Measurements from ENCODE around the gene NTF3.

DNA sequence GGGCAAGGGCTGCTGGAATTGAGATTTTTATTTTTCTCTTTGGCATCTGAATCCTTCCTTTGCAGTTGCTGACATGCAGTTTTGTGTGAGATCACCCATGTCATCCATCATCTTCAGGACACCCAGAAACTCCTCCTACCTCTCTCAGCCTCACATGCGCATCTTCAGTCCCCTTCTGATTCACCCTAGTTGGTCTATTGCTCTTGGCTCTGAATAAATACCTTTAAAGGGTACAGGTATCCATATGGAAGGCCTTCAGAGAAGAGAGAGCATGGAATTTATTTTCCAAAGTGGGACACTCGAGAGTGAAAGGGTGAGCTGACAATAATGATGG is 41.8 kb downstream of the NTF3 start:
- TF ChIP-seq, protein P1, sequence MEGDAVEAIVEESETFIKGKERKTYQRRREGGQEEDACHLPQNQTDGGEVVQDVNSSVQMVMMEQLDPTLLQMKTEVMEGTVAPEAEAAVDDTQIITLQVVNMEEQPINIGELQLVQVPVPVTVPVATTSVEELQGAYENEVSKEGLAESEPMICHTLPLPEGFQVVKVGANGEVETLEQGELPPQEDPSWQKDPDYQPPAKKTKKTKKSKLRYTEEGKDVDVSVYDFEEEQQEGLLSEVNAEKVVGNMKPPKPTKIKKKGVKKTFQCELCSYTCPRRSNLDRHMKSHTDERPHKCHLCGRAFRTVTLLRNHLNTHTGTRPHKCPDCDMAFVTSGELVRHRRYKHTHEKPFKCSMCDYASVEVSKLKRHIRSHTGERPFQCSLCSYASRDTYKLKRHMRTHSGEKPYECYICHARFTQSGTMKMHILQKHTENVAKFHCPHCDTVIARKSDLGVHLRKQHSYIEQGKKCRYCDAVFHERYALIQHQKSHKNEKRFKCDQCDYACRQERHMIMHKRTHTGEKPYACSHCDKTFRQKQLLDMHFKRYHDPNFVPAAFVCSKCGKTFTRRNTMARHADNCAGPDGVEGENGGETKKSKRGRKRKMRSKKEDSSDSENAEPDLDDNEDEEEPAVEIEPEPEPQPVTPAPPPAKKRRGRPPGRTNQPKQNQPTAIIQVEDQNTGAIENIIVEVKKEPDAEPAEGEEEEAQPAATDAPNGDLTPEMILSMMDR (IDR thresholded peaks at IDR 0.05), result no peak
- TF ChIP-seq, protein P2, sequence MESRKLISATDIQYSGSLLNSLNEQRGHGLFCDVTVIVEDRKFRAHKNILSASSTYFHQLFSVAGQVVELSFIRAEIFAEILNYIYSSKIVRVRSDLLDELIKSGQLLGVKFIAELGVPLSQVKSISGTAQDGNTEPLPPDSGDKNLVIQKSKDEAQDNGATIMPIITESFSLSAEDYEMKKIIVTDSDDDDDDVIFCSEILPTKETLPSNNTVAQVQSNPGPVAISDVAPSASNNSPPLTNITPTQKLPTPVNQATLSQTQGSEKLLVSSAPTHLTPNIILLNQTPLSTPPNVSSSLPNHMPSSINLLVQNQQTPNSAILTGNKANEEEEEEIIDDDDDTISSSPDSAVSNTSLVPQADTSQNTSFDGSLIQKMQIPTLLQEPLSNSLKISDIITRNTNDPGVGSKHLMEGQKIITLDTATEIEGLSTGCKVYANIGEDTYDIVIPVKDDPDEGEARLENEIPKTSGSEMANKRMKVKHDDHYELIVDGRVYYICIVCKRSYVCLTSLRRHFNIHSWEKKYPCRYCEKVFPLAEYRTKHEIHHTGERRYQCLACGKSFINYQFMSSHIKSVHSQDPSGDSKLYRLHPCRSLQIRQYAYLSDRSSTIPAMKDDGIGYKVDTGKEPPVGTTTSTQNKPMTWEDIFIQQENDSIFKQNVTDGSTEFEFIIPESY (IDR thresholded peaks at IDR 0.05; ENCODE audit: borderline replicate concordance, low read depth), result no peak
- TF ChIP-seq EZH2phosphoT487 (IDR thresholded peaks at IDR 0.05; ENCODE audit: borderline replicate concordance, low read depth) (no peak), GABPA (IDR thresholded peaks at IDR 0.05; ENCODE audit: low read depth) (no peak), SMC3 (IDR thresholded peaks at IDR 0.05; ENCODE audit: low read depth, low read length) (no peak), EP300 (IDR thresholded peaks at IDR 0.05; ENCODE audit: borderline replicate concordance in 1 of 2, low read depth in 1 of 2, low read length in 1 of 2) (no peak), TAF1 (IDR thresholded peaks at IDR 0.05; ENCODE audit: borderline replicate concordance, low read depth, low read length) (no peak)
- TF ChIP-seq, protein P3, sequence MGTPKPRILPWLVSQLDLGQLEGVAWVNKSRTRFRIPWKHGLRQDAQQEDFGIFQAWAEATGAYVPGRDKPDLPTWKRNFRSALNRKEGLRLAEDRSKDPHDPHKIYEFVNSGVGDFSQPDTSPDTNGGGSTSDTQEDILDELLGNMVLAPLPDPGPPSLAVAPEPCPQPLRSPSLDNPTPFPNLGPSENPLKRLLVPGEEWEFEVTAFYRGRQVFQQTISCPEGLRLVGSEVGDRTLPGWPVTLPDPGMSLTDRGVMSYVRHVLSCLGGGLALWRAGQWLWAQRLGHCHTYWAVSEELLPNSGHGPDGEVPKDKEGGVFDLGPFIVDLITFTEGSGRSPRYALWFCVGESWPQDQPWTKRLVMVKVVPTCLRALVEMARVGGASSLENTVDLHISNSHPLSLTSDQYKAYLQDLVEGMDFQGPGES (IDR thresholded peaks at IDR 0.05; ENCODE audit: low read depth, low read length), result no peak
